K562 (cell line): Measurements from ENCODE around the gene SLC25A45. TPM values are rescaled to one million over a fixed set of nuclear protein-coding genes. Genes with fewer than 3 reads are reported as not detected.
A peak's percentile ranks its signal among the peaks of the same experiment; 100 is the strongest.

Experiments
- AFF1 ChIP-seq, 2 experiments: fragments of 450-650 bp; IDR thresholded peaks; 2 replicates each; pipeline ENCODE4 v1.6.1; 2018; ENCODE audit warnings: mild to moderate bottlenecking in 2 of 2, low read depth in 1 of 2; ENCODE audit not compliant: partially characterized antibody in 2 of 2
- ATF1 ChIP-seq, 2 experiments: fragments of 450-650 bp in 1 of 2; IDR thresholded peaks; 2 replicates each; pipeline ENCODE4 v1.6.1; 2016; ENCODE audit warnings: missing compliant biosample characterization in 1 of 2, missing genetic modification characterization in 1 of 2
- GATAD2B ChIP-seq: fragments of 450-650 bp; IDR thresholded peaks from 2 replicates; pipeline ENCODE4 v1.6.1; 2017; ENCODE audit warnings: mild to moderate bottlenecking, borderline replicate concordance
- HDAC1 ChIP-seq, 2 experiments: fragments of 450-650 bp; IDR thresholded peaks; 2 replicates each; pipeline ENCODE4 v1.6.1; 2016 to 2017; ENCODE audit warnings: inconsistent platforms in 1 of 2, mild to moderate bottlenecking in 1 of 2, moderate library complexity in 1 of 2
- HDAC6 ChIP-seq: IDR thresholded peaks from 2 replicates; pipeline ENCODE4 v1.6.1; 2012; ENCODE audit warnings: low read depth, mild to moderate bottlenecking, control low read depth, inconsistent platforms, low read length, moderate library complexity
- JUNB ChIP-seq: fragments of 450-650 bp; formaldehyde crosslinking; conservative IDR thresholded peaks from 2 replicates; pipeline ENCODE4 v1.4.0; 2020; ENCODE audit warnings: mild to moderate bottlenecking
- MLLT1 ChIP-seq, 2 experiments: fragments of 450-650 bp; IDR thresholded peaks; 2 replicates each; pipeline ENCODE4 v1.6.1; 2016
- MTA3 ChIP-seq: fragments of 450-650 bp; formaldehyde crosslinking; IDR thresholded peaks from 2 replicates; pipeline ENCODE4 v1.6.1; 2017; ENCODE audit warnings: mild to moderate bottlenecking, borderline replicate concordance
- PBX2 ChIP-seq, 2 experiments: IDR thresholded peaks in 1 of 2; conservative IDR thresholded peaks in 1 of 2; 2 replicates each; pipeline ENCODE4 v1.6.1; 2016; ENCODE audit warnings: low read depth in 2 of 2, mild to moderate bottlenecking in 1 of 2, missing compliant biosample characterization in 1 of 2, missing genetic modification characterization in 1 of 2, moderate library complexity in 1 of 2
- PKNOX1 ChIP-seq: fragments of 450-650 bp; IDR thresholded peaks from 2 replicates; pipeline ENCODE4 v1.6.1; 2016
- POLR2AphosphoS2 ChIP-seq: IDR thresholded peaks from 2 replicates; pipeline ENCODE4 v1.6.1; 2012; ENCODE audit warnings: low read length, improper control_type of control experiment
- POLR2AphosphoS5 ChIP-seq: IDR thresholded peaks from 2 replicates; pipeline ENCODE4 v1.6.1; 2011; ENCODE audit warnings: mild to moderate bottlenecking, low read depth, low read length, moderate library complexity; ENCODE audit not compliant: control insufficient read depth, insufficient read depth
- POLR2G ChIP-seq: fragments of 200-400 bp; formaldehyde crosslinking; IDR thresholded peaks from 2 replicates; pipeline ENCODE4 v1.6.1; 2017; ENCODE audit warnings: low read depth, mild to moderate bottlenecking, antibody characterized with exemption, low read length, moderate library complexity
- POLR3G ChIP-seq: IDR thresholded peaks from 2 replicates; pipeline ENCODE4 v1.6.1; 2011; ENCODE audit not compliant: insufficient read length, insufficient replicate concordance; ENCODE audit errors: extremely low read depth
- RBM15 ChIP-seq: fragments of 200-400 bp; formaldehyde crosslinking; IDR thresholded peaks from 2 replicates; pipeline ENCODE4 v1.6.1; 2018; ENCODE audit warnings: mild to moderate bottlenecking, low read length, moderate library complexity; ENCODE audit not compliant: insufficient read depth
- SUPT5H ChIP-seq: fragments of 450-650 bp; IDR thresholded peaks from 2 replicates; pipeline ENCODE4 v1.6.1; 2016
- TCF7 ChIP-seq: sonication (generic); IDR thresholded peaks from 2 replicates; pipeline ENCODE4 v1.6.1; 2016; ENCODE audit warnings: antibody characterized with exemption, borderline replicate concordance
- TCFL5 ChIP-seq: fragments of 250-450 bp; sonication (Bioruptor Pico); conservative IDR thresholded peaks from 2 replicates; pipeline ENCODE4 v1.6.1; 2021; ENCODE audit warnings: mild to moderate bottlenecking, moderate library complexity, matching md5 sums
- polyA plus RNA-seq, 8 experiments: library from polyadenylated mRNA; depleted of rRNA in 4 of 8; stranded (reverse) in 5 of 8; unstranded in 3 of 8; fragments of >200 nt; fragmentation: Nextera tagmentation in 2 of 8; fragmentation: Illumina TruSeq in 1 of 8; extraction: Ambion mirVana in 2 of 8; extraction: Trizol in 1 of 8; gene quantifications; 2 replicates each; pipeline versions ENCODE4 v1.2.1 to v1.2.3, GENCODE V29; 2011 to 2014; ENCODE audit warnings: inconsistent platforms in 1 of 8, missing spikeins in 1 of 8
- total RNA-seq, 7 experiments: library from RNA; depleted of rRNA in 6 of 7; stranded (reverse); fragments of >200 nt in 6 of 7; fragmentation: Illumina TruSeq in 2 of 7; extraction: Trizol in 2 of 7; gene quantifications; 2 replicates each; pipeline versions ENCODE4 v1.2.1 to v1.2.3, GENCODE V29; 2011 to 2021; ENCODE audit warnings: low replicate concordance in 1 of 7

Gene SLC25A45
- total and polyA plus RNA-seq, 9 of the 15 experiments (the other 6 are each of a cell fraction or from before 2014, with no cell fraction given), result 0.15 to 2.3 (median 0.68) TPM

- TF ChIP-seq AFF1 (IDR thresholded peaks at IDR 0.05; ENCODE audit: low read depth in 1 of 2, partially characterized antibody in 2 of 2) (peak; percentile 63 to 88), HDAC1 (IDR thresholded peaks at IDR 0.05) (peak in 1 of 2 experiments; percentile 79; a peak in 1 of 4 replicates), HDAC6 (no peak), MTA3 (0 out of 2 replicates have a peak, but pooled peaks have one; percentile 15), PBX2 (CRISPR knock-in tag; IDR thresholded peaks at IDR 0.05; ENCODE audit: low read depth) (no peak), PBX2 (tag; conservative IDR thresholded peaks at IDR 0.05; ENCODE audit: low read depth) (no peak), GATAD2B (no peak), POLR2AphosphoS5 (peak; percentile 57; the same call in 1 of the 2 replicates), SUPT5H (peak; percentile 98), ATF1 (CRISPR knock-in tag; IDR thresholded peaks at IDR 0.05) (no peak), ATF1 (tag; IDR thresholded peaks at IDR 0.05) (no peak), POLR3G (no peak), PKNOX1 (0 out of 2 replicates have a peak, but pooled peaks have one; percentile 31), POLR2G (peak; percentile 61; the same call in 1 of the 2 replicates), TCF7 (peak; percentile 67; the same call in 1 of the 2 replicates), JUNB (CRISPR knock-in tag) (no peak), POLR2AphosphoS2 (peak; percentile 93), TCFL5 (CRISPR knock-in tag) (no peak), MLLT1 (IDR thresholded peaks at IDR 0.05) (peak; percentile 97 to 99), RBM15 (no peak)
Observed at GRCh38 chr11:65429068-65429681, 46.7 kb upstream of the SLC25A45 start (continued).
